Peyer's patch (tissue), 4 donors: ENCODE results near the gene MYH16. TPM values are rescaled to one million over a fixed set of nuclear protein-coding genes. Genes with fewer than 3 reads are reported as not detected.

Experiments used
- DNase-seq, 3 donors: peaks; one replicate each; pipeline ENCODE4 v3.0.0-alpha.2; 2017 to 2019
- H3K27ac ChIP-seq, 4 donors: fragments of 200-600 bp; sonication (generic); one replicate each; pipeline ENCODE4 v1.5.1; 2016 to 2019
- H3K27me3 ChIP-seq, 2 donors: fragments of 200-600 bp; sonication (generic); one replicate each; pipeline ENCODE4 v1.5.1; 2019
- H3K36me3 ChIP-seq, 3 donors: fragments of 200-600 bp; sonication (generic); one replicate each; pipeline ENCODE4 v1.5.1; 2016 to 2019
- H3K4me1 ChIP-seq, 4 donors: fragments of 200-600 bp; sonication (generic); one replicate each; pipeline ENCODE4 v1.5.1; 2016 to 2019
- H3K4me3 ChIP-seq, 4 donors: fragments of 200-600 bp; sonication (generic); 1 replicate in 3 of 4; 2 replicates in 1 of 4; pipeline ENCODE4 v1.5.1; 2016 to 2019; ENCODE audit warnings: mild to moderate bottlenecking in 1 of 4
- H3K9me3 ChIP-seq, 4 donors: fragments of 200-600 bp; sonication (generic); one replicate each; pipeline ENCODE4 v1.5.1; 2016 to 2019; ENCODE audit warnings: mild to moderate bottlenecking in 1 of 4
- CTCF ChIP-seq, 6 experiments: fragments of 450-650 bp in 4 of 6; fragments of 200-600 bp in 2 of 6; sonication (generic) in 1 of 6; IDR thresholded peaks; one replicate each; pipeline ENCODE4 v1.5.1; 2017 to 2019; ENCODE audit warnings: antibody characterized with exemption in 6 of 6, mild to moderate bottlenecking in 3 of 6, moderate library complexity in 1 of 6
- POLR2A ChIP-seq, 2 donors: fragments of 450-650 bp; IDR thresholded peaks; one replicate each; pipeline ENCODE4 v1.5.1; 2017; ENCODE audit warnings: antibody characterized with exemption in 2 of 2, mild to moderate bottlenecking in 2 of 2, moderate library complexity in 2 of 2
- total RNA-seq, 4 donors: library from RNA; depleted of rRNA; stranded (reverse); fragments of >200 nt; gene quantifications; one replicate each; pipeline ENCODE4 v1.1.0, GENCODE V29; 2016

The MYH16 gene
- total RNA-seq, 4 donors from 2014 or later: not detected

GRCh38 chr7:99244939-99245338 is 27.7 kb upstream of the MYH16 start:
- DNase-seq: no peak
- Histone ChIP-seq H3K4me3 (no peak overlapping the region), H3K27me3 (no peaks in the 10 kb centered on the region), H3K27ac (no peak overlapping the region), H3K36me3 (no peaks in the 10 kb centered on the region), H3K4me1 (no peaks in the 10 kb centered on the region), H3K9me3 (no peaks in the 10 kb centered on the region)
- TF ChIP-seq CTCF (IDR thresholded peaks at IDR 0.05) (no peak), POLR2A (IDR thresholded peaks at IDR 0.05) (no peak)

GRCh38 chr7:99248391-99249095 is 24.1 kb upstream of the MYH16 start:
- no peaks in the 10 kb centered on the region for H3K27me3 ChIP-seq
- no peaks in the 10 kb centered on the region for H3K9me3 ChIP-seq
- DNase-seq: no peak
- H3K36me3 ChIP-seq: no peaks in the 10 kb centered on the region
- TF ChIP-seq POLR2A (IDR thresholded peaks at IDR 0.05): no peak
- TF ChIP-seq CTCF (IDR thresholded peaks at IDR 0.05): no peak
- no peak overlapping the region for H3K4me3 ChIP-seq
- H3K4me1 ChIP-seq: no peaks in the 10 kb centered on the region
- no peak overlapping the region for H3K27ac ChIP-seq

GRCh38 chr7:99249985-99250575 is 22.6 kb upstream of the MYH16 start:
- H3K27me3 ChIP-seq: no peaks in the 10 kb centered on the region
- H3K36me3 ChIP-seq: no peaks in the 10 kb centered on the region
- no peak overlapping the region for H3K27ac ChIP-seq
- no peak for TF ChIP-seq CTCF (IDR thresholded peaks at IDR 0.05)
- TF ChIP-seq POLR2A (IDR thresholded peaks at IDR 0.05): no peak
- no peaks in the 10 kb centered on the region for H3K4me1 ChIP-seq
- no peak for DNase-seq
- no peak overlapping the region for H3K4me3 ChIP-seq
- H3K9me3 ChIP-seq: no peaks in the 10 kb centered on the region

- Histone ChIP-seq H3K4me1 (no peaks in the 10 kb centered on the region), H3K4me3 (no peak overlapping the region), H3K27me3 (no peaks in the 10 kb centered on the region), H3K36me3 (no peaks in the 10 kb centered on the region), H3K27ac (no peak overlapping the region), H3K9me3 (no peaks in the 10 kb centered on the region)
- DNase-seq: no peak
- no peak for TF ChIP-seq CTCF (IDR thresholded peaks at IDR 0.05)
- no peak for TF ChIP-seq POLR2A (IDR thresholded peaks at IDR 0.05)
These were observed 20.3 kb upstream of the MYH16 start for GRCh38 chr7:99252166-99252895.

GRCh38 chr7:99253369-99253768 is 19.3 kb upstream of the MYH16 start:
- Histone ChIP-seq H3K36me3 (no peaks in the 10 kb centered on the region), H3K4me1 (no peaks in the 10 kb centered on the region), H3K9me3 (no peaks in the 10 kb centered on the region), H3K27me3 (no peaks in the 10 kb centered on the region), H3K4me3 (no peak overlapping the region), H3K27ac (no peak overlapping the region)
- no peak for DNase-seq
- no peak for TF ChIP-seq CTCF (IDR thresholded peaks at IDR 0.05)
- TF ChIP-seq POLR2A (IDR thresholded peaks at IDR 0.05): no peak
